VCaP (cell line): ENCODE results near the gene RNU4-1.

Source experiments
- H3K27ac ChIP-seq: fragments of 450-650 bp; 2 replicates; pipeline ENCODE4 v1.5.1; 2017
- CTCF ChIP-seq: fragments of 450-650 bp; conservative IDR thresholded peaks from 2 replicates; pipeline ENCODE4 v1.5.1; 2017; ENCODE audit warnings: mild to moderate bottlenecking, moderate library complexity

Gene RNU4-1

GRCh38 chr12:120286768-120287490 is 6.1 kb downstream of the RNU4-1 start:
- no peak for TF ChIP-seq CTCF
- H3K27ac ChIP-seq, result no peak overlapping the region

GRCh38 chr12:120284381-120284780 is 8.7 kb downstream of the RNU4-1 start:
- no peak overlapping the region for H3K27ac ChIP-seq
- no peak for TF ChIP-seq CTCF

GRCh38 chr12:120283318-120283717 is 9.7 kb downstream of the RNU4-1 start:
- no peak overlapping the region for H3K27ac ChIP-seq
- no peak for TF ChIP-seq CTCF

DNA sequence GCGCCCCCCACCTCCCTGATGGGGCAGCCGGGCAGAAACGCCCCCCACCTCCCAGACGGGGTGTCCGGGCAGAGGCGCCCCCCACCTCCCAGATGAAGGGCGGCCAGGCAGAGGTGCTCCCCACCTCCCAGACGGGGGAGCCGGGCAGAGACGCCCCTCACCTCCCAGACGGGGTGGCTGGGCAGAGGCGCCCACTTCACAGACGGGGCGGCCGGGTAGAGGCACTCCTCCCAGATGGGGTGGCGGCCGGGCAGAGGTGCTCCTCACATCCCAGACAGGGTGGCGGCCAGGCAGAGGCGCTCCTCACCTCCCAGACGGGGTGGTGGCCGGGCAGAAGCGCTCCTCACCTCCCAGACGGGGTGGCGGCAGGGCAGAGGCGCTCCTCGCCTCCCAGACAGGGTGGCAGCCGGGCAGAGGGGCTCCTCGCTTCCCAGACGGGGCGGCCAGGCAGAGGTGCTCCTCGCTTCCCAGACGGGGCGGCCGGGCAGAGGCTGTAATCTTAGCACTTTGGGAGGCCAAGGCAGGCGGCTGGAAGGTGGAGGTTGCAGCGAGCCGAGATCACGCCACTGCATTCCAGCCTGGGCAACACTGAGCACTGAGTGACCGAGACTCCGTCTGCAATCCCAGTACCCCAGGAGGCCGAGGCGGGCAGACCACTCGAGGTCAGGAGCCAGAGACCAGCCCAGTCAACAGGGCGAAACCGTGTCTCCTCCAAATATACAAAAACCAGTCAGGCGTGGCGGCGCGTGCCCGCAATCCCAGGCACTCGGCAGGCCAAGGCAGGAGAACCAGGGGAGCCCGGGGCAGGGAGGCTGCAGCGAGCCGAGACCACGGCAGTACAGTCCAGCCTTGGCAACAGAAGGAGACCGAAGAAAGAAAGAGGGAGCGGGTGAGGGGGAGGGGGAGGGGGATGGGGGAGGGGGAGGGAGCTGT is 14.6 kb downstream of the RNU4-1 start:
- H3K27ac ChIP-seq, result no peak overlapping the region
- TF ChIP-seq CTCF, result no peak

GRCh38 chr12:120276734-120277133 is 16.3 kb downstream of the RNU4-1 start:
- no peak for TF ChIP-seq CTCF

GRCh38 chr12:120267736-120268135 is 25.3 kb downstream of the RNU4-1 start:
- TF ChIP-seq CTCF, result no peak
- H3K27ac ChIP-seq, result no peak overlapping the region

More at GRCh38 chr12:120276734-120277133, 16.3 kb downstream of the RNU4-1 start:
- no peak overlapping the region for H3K27ac ChIP-seq

DNA sequence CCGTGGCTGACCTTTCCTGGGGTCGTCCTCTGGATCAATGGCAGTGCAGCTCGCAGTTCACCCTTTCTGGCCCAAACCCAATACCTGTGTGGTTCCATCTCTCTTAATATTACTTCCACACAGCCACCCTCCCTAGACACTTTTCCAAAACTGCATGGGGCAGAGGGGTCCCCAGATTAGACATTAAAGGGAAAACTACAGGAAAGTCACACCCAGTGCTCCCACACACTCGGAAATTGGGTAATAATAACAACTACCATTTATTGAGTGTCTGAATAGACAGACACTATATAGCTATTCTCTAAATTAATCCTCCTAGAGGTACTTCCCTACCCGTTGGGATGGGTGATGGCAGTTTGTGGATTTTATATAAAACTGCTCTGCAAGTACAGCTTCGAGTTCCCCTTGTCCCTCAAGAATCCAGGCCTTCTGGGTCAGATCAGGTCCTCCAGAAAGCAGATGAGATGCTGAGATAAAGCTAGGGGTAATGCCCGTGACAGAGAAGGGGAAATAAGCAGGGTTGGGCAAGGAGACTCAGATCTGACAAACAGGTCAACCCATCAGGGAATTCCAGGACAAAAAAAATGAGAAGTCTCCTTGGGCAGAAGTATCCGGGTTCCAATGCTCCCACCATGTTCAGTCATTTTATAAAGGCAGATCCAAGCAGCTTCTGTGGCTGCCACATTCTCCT is 26.7 kb downstream of the RNU4-1 start:
- peak overlapping the region; percentile 84; the same call in 1 of the 2 replicates for H3K27ac ChIP-seq
- TF ChIP-seq CTCF, result no peak
